Stimulated activated naive B cell treated with anti-CD40 and anti-IgM and Interleukin-4, amounts not matched to agents 10 μg/mL and 1 μg/mL and 100 μg/mL, for 72 hours (primary cell): ENCODE data around the gene KRTAP2-3.

ENCODE experiments used
- ATAC-seq, 2 donors: fragments of 150-1000 bp; cut with Tn5 transposase; replicated peaks; 2 replicates each; pipeline ENCODE4 v1.10.0; 2021; ENCODE audit warnings: moderate library complexity in 1 of 2
- DNase-seq: peaks from one replicate; pipeline ENCODE4 v3.0.0; 2021
- H3K27ac Mint-ChIP-seq: one replicate; pipeline ENCODE4 v1.8.0; 2022; ENCODE audit warnings: mild to moderate bottlenecking, mixed read lengths
- H3K27me3 Mint-ChIP-seq, 2 donors: one replicate each; pipeline ENCODE4 v1.8.0; 2022; ENCODE audit warnings: mixed read lengths in 2 of 2
- H3K36me3 Mint-ChIP-seq, 2 donors: one replicate each; pipeline ENCODE4 v1.8.0; 2022; ENCODE audit warnings: mixed read lengths in 2 of 2, mild to moderate bottlenecking in 1 of 2
- H3K4me1 Mint-ChIP-seq, 2 donors: one replicate each; pipeline ENCODE4 v1.8.0; 2022; ENCODE audit warnings: mixed read lengths in 2 of 2, mild to moderate bottlenecking in 1 of 2
- H3K4me3 Mint-ChIP-seq, 2 donors: one replicate each; pipeline ENCODE4 v1.8.0; 2022; ENCODE audit warnings: mild to moderate bottlenecking in 2 of 2, mixed read lengths in 2 of 2, moderate library complexity in 1 of 2
- H3K9me3 Mint-ChIP-seq, 2 donors: one replicate each; pipeline ENCODE4 v1.8.0; 2022; ENCODE audit warnings: mixed read lengths in 2 of 2, mild to moderate bottlenecking in 1 of 2

Gene KRTAP2-3

GRCh38 chr17:41009936-41010335 lies 50.0 kb downstream of the KRTAP2-3 start:
- H3K9me3 Mint-ChIP-seq, result no peaks in the 10 kb centered on the region
- H3K4me3 Mint-ChIP-seq, result no peak overlapping the region
- peaks cover 0 to 1% of the 10 kb centered on the region in 2 donors for H3K4me1 Mint-ChIP-seq
- H3K27me3 Mint-ChIP-seq, result peaks cover 0 to 7% of the 10 kb centered on the region in 2 donors
- no peaks in the 10 kb centered on the region for H3K36me3 Mint-ChIP-seq
- DNase-seq (no peak), ATAC-seq (no peak)
- H3K27ac Mint-ChIP-seq, result no peak overlapping the region

GRCh38 chr17:41009301-41009760 lies 50.6 kb downstream of the KRTAP2-3 start:
- H3K27me3 Mint-ChIP-seq, result peaks cover 0 to 7% of the 10 kb centered on the region in 2 donors
- H3K4me3 Mint-ChIP-seq, result no peak overlapping the region
- no peak for ATAC-seq
- H3K4me1 Mint-ChIP-seq, result peaks cover 0 to 1% of the 10 kb centered on the region in 2 donors
- H3K9me3 Mint-ChIP-seq, result no peaks in the 10 kb centered on the region
- H3K27ac Mint-ChIP-seq, result no peak overlapping the region
- H3K36me3 Mint-ChIP-seq, result no peaks in the 10 kb centered on the region
- DNase-seq, result no peak
